HG03103 (cell line): ENCODE results near the gene TJP1.
"Not testable (repeated sequence)": the region's sequence is repeated elsewhere in the genome, so short reads cannot be mapped to it uniquely, and the experiment has no call there.

Source experiments
- ATAC-seq: cut with Tn5 transposase; IDR thresholded peaks from one replicate; pipeline ENCODE4 v1.9.1; 2021; ENCODE audit warnings: low read depth; ENCODE audit not compliant: unreplicated experiment

TJP1 gene

GRCh38 chr15:29686445-29687203, 135.6 kb downstream of the TJP1 start:
- ATAC-seq, result no peak

DNA sequence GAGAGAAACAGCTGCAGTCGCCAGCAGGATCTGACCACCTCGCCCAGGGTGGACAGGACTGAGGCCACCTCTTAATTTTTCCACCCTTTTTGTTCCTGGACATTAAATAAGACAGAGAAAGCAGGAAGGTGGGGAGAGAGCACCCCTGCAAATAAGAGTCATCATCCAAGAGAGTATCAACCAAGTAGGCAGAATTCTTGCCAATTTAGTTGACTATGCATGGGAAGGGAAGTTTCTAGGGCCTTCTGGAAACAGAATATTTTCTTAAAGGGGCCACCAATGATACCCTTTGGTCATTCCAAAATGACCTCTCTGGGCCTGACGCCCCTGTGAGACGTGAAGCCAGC, 136.2 kb downstream of the TJP1 start:
- ATAC-seq, result no peak

DNA sequence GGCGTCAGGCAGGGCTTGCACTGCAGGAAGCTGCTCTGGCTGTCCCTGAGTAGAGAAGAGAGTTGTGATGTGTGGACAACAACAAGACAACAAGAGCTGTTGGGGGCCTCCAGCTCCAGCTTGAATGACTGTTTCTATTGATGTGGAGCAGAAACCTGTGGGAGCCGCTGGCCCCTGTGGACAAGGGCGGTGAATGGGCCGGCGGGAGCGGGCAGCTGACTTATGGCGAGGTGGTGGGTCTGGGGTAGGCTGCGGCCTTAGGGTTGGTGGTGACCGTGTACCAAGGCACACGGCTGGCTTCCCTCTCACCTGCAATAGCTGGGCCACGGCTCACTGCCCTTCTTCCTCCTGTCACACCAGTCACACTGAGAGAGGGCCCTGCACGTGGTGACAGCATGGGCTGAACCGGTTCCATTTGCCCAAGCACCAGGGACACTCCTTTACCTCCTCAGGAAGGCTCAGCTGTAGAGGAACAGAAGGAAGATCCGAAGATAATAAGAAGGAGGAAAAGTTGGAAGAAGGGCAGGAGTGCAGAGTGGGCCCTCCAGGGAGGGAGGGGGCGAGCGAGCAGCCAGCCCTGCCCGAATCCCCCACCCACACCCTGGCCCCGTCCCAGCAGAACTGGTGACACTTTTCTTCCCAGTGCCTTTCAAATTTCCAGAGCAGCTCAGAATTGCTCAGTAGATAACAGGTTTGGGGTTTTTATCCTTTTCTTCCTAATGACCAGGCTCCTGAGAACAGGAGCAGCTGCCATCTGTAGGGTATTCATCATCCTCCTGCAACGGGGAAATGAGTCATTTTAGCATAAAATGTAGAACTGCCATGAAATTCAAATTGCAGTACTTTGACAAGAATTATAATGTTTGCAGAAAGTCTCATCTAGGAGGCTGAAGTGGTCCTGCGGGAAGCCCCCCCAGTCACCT, 136.9 kb downstream of the TJP1 start:
- no peak for ATAC-seq

DNA sequence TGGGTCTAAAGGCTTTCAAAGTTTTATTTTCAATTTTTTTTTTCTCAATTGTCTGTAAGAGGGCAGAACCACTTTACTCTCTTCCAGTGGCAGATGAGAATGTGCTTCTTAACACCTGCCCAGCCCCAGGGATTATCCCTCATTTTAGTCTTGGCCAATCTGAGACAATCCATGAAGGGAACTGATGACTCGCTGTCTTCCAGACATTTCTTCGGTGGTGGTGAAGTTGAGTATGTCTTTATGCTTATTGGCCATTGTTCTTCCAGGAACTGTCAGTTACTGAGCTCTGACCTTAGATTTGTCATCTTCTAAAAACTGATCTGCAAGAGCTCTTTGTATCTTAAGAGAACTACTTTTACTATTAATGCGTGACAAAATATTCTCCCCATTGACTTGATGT, 139.5 kb downstream of the TJP1 start:
- ATAC-seq, result no peak

DNA sequence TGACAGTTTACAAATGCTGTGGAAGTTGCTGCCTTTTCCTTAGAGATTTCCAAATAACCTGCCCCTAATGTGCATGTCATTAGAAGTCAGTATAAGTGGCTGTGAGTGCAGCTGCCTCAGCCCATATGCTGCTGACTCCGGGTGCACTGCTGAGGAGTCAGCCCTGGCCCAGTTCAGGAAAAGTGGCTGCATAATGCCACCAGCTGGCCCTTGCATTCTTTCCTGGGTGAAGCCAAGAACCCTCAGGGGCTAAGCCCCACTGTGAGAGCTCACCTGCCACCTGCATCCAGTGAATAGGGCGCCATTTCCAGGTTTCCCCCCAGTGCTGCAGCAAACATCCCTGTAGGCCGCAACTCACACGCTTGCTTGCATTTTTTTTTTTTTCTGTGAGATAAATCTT, 139.9 kb downstream of the TJP1 start:
- no peak for ATAC-seq

DNA sequence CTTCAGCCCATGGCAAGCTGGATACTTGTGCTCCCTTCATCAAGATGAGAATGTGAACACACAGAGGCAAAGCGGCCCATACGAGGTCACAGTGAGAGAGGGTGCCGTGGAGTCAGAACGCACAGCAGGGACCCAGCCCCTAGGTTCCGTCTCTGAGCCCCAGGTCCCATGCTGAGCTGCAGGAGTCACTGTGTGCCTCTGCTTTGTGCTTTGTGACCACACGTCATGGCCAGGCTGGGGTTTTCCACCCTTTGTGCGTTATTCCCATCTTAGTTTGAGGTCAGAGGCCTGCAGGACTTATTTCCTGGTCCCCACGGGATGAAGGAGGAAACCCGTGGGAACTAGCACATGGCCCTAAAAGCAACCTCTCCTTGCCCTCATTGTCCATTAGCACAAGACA, 140.3 kb downstream of the TJP1 start:
- no peak for ATAC-seq

DNA sequence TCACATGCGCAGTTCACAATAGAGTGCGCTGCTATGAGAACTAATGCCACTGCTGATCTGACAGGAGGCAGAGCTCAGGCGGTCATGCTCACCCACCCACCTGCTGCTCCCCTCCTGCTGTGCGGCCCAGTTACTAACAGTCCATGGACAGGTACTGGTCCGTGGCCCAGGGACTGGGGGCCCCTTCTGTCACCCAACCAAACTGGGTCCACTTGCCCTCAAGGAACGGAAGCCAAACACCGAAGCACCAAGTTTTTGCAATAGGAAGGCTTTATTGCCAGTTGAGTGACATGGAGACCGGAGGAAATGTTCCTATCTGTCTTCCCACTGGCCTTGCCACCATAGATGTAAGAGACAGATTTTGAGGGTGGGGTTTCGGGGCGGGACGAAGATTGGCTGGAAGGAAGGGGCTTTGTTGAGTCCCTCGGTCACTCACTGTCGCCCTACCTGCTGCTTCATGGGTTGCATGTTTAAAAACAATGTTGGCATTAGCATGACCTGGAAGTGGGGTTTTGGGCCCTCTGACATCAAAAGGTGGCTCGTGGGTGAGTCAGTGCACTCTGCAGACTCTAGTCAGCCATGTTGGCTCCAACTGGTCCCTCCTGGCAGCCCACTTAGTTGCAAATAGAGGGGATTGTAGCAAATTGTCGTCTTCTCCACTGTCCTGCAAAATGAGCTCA, 141.0 kb downstream of the TJP1 start:
- no peak for ATAC-seq

GRCh38 chr15:29680465-29681165, 141.7 kb downstream of the TJP1 start:
- ATAC-seq, result no peak

DNA sequence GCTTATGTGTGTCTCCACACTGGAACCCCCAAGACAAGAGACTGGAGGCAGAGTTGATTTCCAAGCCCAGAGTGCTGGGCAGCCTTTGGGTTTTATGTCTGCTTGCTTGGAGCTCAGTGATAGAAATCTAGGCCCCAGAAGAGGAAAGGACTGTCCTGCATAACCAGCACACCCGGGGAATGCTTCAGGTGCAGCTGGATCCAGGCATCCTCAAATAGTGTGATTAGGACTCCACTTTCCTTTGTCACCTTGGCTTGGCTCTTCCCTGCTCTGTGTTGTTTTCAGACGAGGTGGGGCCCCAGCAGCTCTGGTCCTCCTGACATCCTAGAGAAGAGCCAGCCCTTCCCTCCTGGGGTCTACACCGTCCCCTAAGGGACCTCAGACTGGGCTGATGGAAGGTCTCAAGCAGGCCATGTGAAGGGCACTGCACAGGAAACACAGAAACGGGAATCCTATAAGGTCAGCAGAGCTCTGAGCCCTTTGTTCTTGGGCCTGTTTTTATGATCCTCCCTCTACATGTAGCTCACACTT, 143.7 kb downstream of the TJP1 start:
- no peak for ATAC-seq

DNA sequence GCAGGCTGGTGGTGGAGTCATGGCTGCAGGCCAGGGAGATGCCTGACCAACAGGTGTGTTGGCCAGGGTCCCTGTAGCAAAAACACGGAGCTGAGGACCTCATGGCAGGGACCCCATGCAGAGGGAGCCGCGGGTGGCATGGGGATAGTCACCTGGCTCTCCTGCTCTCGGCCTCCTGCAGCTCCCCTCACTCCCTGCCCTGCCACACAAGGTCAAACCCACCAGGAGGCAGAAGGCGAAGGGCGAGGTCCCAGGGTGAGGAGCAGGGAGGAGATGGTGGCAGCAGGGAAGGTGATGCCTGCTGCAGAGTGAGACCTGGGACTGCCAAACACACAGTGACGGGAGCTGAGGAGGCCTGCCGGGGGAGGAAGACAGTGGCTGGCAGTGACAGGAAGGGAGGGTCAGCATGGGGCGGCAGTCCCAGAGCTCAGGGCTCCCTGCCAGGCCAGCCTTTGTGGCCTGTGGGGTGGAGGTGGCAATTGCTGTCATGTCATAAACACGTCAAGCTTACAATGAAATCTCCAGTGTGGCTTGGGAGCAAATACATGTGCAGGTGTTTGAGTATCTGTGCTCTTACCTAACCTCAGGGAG, 144.3 kb downstream of the TJP1 start:
- no peak for ATAC-seq

GRCh38 chr15:29677455-29677854, 144.8 kb downstream of the TJP1 start:
- ATAC-seq, result no peak

DNA sequence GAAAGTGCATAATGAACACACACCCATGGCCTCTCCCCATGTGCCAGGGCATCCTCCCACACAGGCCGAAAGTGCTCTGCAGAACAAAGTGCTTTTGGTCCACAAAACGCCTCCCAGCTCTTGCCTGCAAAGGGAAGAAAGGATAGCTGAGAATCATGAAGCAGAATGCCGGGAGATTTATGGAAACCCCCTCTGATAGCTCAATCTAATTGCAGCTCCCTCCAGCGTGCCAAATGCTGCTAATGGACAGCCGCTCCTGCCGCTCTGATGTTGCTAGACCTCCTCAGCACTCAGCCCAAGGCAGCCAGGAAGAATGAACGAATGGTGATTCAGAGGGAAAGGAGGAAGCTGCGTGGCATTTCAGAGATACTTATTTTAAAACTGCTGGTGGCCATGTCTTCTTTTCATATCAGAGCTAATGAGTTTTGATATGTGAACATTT, 145.3 kb downstream of the TJP1 start:
- ATAC-seq, result no peak

- ATAC-seq, result not testable (repeated sequence)
Measured at GRCh38 chr15:29676374-29676960, 145.8 kb downstream of the TJP1 start.

DNA sequence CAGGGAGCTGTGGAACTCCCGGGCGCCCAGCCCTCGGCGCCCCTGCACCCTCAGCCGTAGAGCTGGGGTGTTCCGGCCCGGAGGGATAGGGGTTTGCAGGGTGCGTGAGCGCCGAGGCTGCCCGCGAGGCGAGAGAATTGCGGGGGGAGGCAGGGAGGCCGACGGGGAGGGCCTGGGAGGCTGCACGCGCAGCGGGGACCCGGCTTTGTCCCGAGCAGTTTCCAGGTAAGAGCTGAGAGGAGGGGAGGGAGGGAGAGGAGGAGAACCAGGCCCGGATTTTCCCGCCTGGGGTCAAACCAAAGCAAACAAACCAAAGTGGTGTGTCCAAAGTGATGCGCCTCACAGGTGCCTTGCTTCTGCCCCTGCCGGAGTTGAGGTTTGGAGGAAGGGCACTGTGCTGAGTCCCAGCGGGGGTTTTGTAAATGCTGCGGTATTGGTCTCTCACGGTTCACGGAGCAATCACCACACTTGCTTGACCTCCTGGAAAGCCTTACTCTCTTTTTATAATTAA, 146.4 kb downstream of the TJP1 start:
- no peak for ATAC-seq

- ATAC-seq, result no peak
Measured at GRCh38 chr15:29674661-29675533, 147.4 kb downstream of the TJP1 start.

DNA sequence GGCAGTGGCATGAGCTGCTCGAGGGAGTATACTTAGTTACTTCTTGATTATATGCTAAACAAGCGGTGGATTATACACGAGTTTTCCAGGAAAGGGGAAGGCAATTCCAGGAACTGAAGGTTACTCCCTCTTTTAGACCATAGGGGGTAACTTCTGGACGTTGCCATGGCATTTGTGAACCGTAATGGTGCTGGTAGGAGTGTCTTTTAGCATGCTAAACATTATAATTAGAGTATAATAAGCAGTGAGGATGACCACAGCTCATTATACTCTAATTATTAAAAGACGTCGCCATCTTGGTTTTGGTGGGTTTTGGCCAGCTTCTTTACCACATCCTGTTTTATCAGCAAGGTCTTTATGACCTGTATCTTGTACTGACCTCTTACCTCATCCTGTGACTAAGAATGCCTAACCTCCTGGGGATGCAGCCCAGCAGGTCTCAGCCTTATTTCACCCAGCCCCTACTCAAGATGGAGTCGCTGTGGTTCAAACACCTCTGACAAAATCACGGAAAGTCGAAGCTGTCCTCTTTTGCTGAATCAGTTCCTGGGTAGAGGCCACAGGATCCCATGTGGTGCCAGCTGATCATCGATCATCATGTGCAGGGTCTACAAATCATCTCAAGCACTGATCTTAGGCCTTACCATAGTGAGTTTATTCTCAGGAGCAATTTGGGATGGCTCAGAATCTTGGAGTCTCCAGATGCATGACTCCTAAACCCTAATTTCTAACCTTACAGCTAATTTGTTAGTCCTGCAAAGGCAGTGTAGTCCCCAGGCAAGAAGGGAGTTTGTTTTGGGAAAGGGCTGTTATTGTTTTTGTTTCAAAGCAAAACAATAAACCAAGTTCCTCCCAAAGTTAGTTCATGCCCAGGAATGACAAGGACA, 149.1 kb downstream of the TJP1 start:
- ATAC-seq, result no peak

DNA sequence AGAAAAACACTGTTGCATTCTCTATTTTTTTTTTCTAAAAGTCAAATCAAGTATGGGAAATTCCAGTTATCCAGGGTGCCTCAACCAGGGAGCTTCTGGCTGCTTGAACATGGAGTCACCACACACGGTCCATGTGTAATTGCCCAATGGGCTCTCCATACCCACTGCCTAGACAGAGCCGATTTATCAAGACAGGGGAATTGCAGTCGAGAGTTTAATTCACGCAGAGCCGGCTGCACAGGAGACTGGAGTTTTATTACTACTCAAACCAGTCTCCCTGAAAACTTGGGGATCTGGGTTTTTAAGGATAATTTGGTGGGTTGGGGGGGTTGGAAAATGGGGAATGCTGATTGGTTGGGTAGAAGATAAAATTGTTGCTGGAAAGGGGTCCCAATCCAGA, 149.8 kb downstream of the TJP1 start:
- no peak for ATAC-seq

GRCh38 chr15:29672046-29672445, 150.2 kb downstream of the TJP1 start:
- not testable (repeated sequence) for ATAC-seq
